Ishikawa (cell line): Measurements from ENCODE around the gene MAGI1.

Source experiments
- EGR1 ChIP-seq: IDR thresholded peaks from 2 replicates; pipeline ENCODE4 v1.6.1; 2012
- EP300 ChIP-seq: IDR thresholded peaks from 2 replicates; pipeline ENCODE4 v1.6.1; 2012; ENCODE audit warnings: borderline replicate concordance
- RAD21 ChIP-seq: IDR thresholded peaks from 2 replicates; pipeline ENCODE4 v1.6.1; 2012; ENCODE audit warnings: low read depth
- TAF1 ChIP-seq: IDR thresholded peaks from 2 replicates; pipeline ENCODE4 v1.6.1; 2012; ENCODE audit warnings: low read depth, mild to moderate bottlenecking
- YY1 ChIP-seq: IDR thresholded peaks from 2 replicates; pipeline ENCODE4 v1.6.1; 2012; ENCODE audit warnings: low read depth
- TF ChIP-seq, protein P1 (sequence below): IDR thresholded peaks from 2 replicates; pipeline ENCODE4 v1.6.1; 2012
- TF ChIP-seq, protein P2 (sequence below): IDR thresholded peaks from 2 replicates; pipeline ENCODE4 v1.6.1; 2012; ENCODE audit warnings: low read depth, mild to moderate bottlenecking
- TF ChIP-seq, protein P3 (sequence below): IDR thresholded peaks from 2 replicates; pipeline ENCODE4 v1.6.1; 2012

DNA sequence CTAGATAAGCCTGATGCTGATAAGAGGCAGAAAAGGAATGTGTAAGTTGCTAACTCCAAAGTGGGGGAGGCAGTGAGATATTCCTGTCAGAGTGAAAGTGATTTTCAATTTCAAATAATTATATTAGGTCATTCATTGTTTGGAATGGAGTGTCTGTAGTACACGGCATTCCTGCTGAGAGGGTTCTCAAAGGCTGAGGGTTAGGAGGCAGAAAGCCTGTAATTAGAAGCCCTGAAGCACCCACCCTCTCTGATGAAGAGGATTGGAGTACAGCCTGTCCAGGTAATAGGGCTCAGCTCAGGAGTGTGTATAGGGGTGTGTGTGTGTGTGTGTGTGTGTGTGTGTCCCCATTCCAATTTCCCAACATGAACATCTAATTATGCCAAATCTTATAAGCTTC, 486.8 kb downstream of the MAGI1 start:
- TF ChIP-seq, protein P1, sequence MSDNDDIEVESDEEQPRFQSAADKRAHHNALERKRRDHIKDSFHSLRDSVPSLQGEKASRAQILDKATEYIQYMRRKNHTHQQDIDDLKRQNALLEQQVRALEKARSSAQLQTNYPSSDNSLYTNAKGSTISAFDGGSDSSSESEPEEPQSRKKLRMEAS, result no peak
- no peak for TF ChIP-seq EP300
- TF ChIP-seq RAD21, result no peak
- TF ChIP-seq, protein P2, sequence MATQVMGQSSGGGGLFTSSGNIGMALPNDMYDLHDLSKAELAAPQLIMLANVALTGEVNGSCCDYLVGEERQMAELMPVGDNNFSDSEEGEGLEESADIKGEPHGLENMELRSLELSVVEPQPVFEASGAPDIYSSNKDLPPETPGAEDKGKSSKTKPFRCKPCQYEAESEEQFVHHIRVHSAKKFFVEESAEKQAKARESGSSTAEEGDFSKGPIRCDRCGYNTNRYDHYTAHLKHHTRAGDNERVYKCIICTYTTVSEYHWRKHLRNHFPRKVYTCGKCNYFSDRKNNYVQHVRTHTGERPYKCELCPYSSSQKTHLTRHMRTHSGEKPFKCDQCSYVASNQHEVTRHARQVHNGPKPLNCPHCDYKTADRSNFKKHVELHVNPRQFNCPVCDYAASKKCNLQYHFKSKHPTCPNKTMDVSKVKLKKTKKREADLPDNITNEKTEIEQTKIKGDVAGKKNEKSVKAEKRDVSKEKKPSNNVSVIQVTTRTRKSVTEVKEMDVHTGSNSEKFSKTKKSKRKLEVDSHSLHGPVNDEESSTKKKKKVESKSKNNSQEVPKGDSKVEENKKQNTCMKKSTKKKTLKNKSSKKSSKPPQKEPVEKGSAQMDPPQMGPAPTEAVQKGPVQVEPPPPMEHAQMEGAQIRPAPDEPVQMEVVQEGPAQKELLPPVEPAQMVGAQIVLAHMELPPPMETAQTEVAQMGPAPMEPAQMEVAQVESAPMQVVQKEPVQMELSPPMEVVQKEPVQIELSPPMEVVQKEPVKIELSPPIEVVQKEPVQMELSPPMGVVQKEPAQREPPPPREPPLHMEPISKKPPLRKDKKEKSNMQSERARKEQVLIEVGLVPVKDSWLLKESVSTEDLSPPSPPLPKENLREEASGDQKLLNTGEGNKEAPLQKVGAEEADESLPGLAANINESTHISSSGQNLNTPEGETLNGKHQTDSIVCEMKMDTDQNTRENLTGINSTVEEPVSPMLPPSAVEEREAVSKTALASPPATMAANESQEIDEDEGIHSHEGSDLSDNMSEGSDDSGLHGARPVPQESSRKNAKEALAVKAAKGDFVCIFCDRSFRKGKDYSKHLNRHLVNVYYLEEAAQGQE, result no peak
- no peak for TF ChIP-seq YY1
- no peak for TF ChIP-seq EGR1
- TF ChIP-seq TAF1, result no peak
- TF ChIP-seq, protein P3, sequence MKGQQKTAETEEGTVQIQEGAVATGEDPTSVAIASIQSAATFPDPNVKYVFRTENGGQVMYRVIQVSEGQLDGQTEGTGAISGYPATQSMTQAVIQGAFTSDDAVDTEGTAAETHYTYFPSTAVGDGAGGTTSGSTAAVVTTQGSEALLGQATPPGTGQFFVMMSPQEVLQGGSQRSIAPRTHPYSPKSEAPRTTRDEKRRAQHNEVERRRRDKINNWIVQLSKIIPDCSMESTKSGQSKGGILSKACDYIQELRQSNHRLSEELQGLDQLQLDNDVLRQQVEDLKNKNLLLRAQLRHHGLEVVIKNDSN, result no peak
